HEK293 (cell line): Measurements from ENCODE around the gene GNB2.

Source experiments
- CTCF ChIA-PET: fragments of 350-600 bp; formaldehyde crosslinking; extraction: SDS; loops from one replicate; lab custom pipeline; 2021; ENCODE audit warnings: antibody characterized with exemption; lab: Yijun Ruan, JAX
- POLR2A ChIA-PET: fragments of 300-600 bp; formaldehyde crosslinking; extraction: SDS; loops from one replicate; lab custom pipeline; 2020; ENCODE audit warnings: antibody characterized with exemption, inconsistent platforms; lab: Yijun Ruan, JAX
- H3K27ac ChIP-seq: fragments of 200-500 bp; sonication (Bioruptor generic); 2 replicates; pipeline ENCODE4 v1.5.1; 2014; ENCODE audit warnings: low read depth, low read length, control low read depth, inconsistent platforms; ENCODE audit errors: extremely low read depth
- H3K36me3 ChIP-seq, 2 experiments: fragments of 200-500 bp in 1 of 2; sonication (Bioruptor generic) in 1 of 2; 1 replicate in 1 of 2; 2 replicates in 1 of 2; pipeline ENCODE4 v1.5.1; 2014 to 2017; ENCODE audit warnings: inconsistent platforms in 2 of 2, low read length in 2 of 2; ENCODE audit not compliant: control insufficient read depth in 2 of 2, insufficient read depth in 1 of 2
- H3K4me1 ChIP-seq: fragments of 200-500 bp; sonication (Bioruptor generic); 2 replicates; pipeline ENCODE4 v1.5.1; 2014; ENCODE audit warnings: mild to moderate bottlenecking, low read length, inconsistent platforms; ENCODE audit not compliant: control insufficient read depth, insufficient read depth
- H3K4me3 ChIP-seq: 2 replicates; pipeline ENCODE4 v1.5.1; 2011; ENCODE audit warnings: low read depth, mild to moderate bottlenecking, control low read depth, low read length, moderate library complexity
- H3K9me3 ChIP-seq: fragments of 200-500 bp; sonication (Bioruptor generic); 2 replicates; pipeline ENCODE4 v1.5.1; 2014; ENCODE audit warnings: low read depth, low read length, inconsistent platforms; ENCODE audit not compliant: control insufficient read depth, insufficient read depth
- EGR2 ChIP-seq: fragments of 450-650 bp; formaldehyde crosslinking; IDR thresholded peaks from 2 replicates; pipeline ENCODE4 v1.5.1; 2016; ENCODE audit warnings: low read depth, missing biosample characterization, missing genetic modification characterization
- GLIS1 ChIP-seq: fragments of 450-650 bp; formaldehyde crosslinking; IDR thresholded peaks from 2 replicates; pipeline ENCODE4 v1.5.1; 2016; ENCODE audit warnings: missing biosample characterization, missing genetic modification characterization
- GLIS2 ChIP-seq: fragments of 450-650 bp; formaldehyde crosslinking; IDR thresholded peaks from 2 replicates; pipeline ENCODE4 v1.5.1; 2016; ENCODE audit warnings: missing biosample characterization, missing genetic modification characterization
- KLF1 ChIP-seq: fragments of 450-650 bp; formaldehyde crosslinking; IDR thresholded peaks from 2 replicates; pipeline ENCODE4 v1.5.1; 2016; ENCODE audit warnings: missing biosample characterization, missing genetic modification characterization
- KLF9 ChIP-seq: fragments of 450-650 bp; formaldehyde crosslinking; IDR thresholded peaks from 2 replicates; pipeline ENCODE4 v1.5.1; 2016; ENCODE audit warnings: missing biosample characterization, missing genetic modification characterization, low read depth
- PRDM1 ChIP-seq: fragments of 450-650 bp; formaldehyde crosslinking; IDR thresholded peaks from 2 replicates; pipeline ENCODE4; 2016; ENCODE audit warnings: missing biosample characterization, missing genetic modification characterization
- ZBTB48 ChIP-seq: fragments of 450-650 bp; formaldehyde crosslinking; IDR thresholded peaks from 2 replicates; pipeline ENCODE4 v1.5.1; 2016; ENCODE audit warnings: missing biosample characterization, missing genetic modification characterization
- ZBTB7A ChIP-seq: fragments of 450-650 bp; formaldehyde crosslinking; IDR thresholded peaks from 2 replicates; pipeline ENCODE4 v1.5.1; 2016; ENCODE audit warnings: low read depth, missing biosample characterization, missing genetic modification characterization
- ZBTB8A ChIP-seq: fragments of 450-650 bp; formaldehyde crosslinking; IDR thresholded peaks from 2 replicates; pipeline ENCODE4 v1.5.1; 2016; ENCODE audit warnings: missing biosample characterization, missing genetic modification characterization
- ZNF23 ChIP-seq: fragments of 450-650 bp; formaldehyde crosslinking; IDR thresholded peaks from 2 replicates; pipeline ENCODE4 v1.5.1; 2016; ENCODE audit warnings: missing biosample characterization, missing genetic modification characterization, borderline replicate concordance
- ZNF274 ChIP-seq, 2 experiments: fragments of 200-500 bp in 1 of 2; fragments of 450-650 bp in 1 of 2; sonication (Bioruptor generic) in 1 of 2; formaldehyde crosslinking in 1 of 2; IDR thresholded peaks; 2 replicates each; pipeline versions ENCODE4 v1.5.1 to v1.6.1; 2014 to 2016; ENCODE audit warnings: borderline replicate concordance in 1 of 2, inconsistent platforms in 1 of 2, low read length in 1 of 2, missing biosample characterization in 1 of 2, missing genetic modification characterization in 1 of 2
- ZNF335 ChIP-seq: fragments of 450-650 bp; formaldehyde crosslinking; conservative IDR thresholded peaks from 2 replicates; pipeline ENCODE4 v1.5.1; 2016; ENCODE audit warnings: missing biosample characterization, missing genetic modification characterization
- ZNF366 ChIP-seq: fragments of 450-650 bp; formaldehyde crosslinking; conservative IDR thresholded peaks from 2 replicates; pipeline ENCODE4 v1.5.1; 2016; ENCODE audit warnings: missing biosample characterization, missing genetic modification characterization
- ZNF544 ChIP-seq: fragments of 450-650 bp; formaldehyde crosslinking; IDR thresholded peaks from 2 replicates; pipeline ENCODE4 v1.5.0; 2017; ENCODE audit warnings: missing biosample characterization, missing genetic modification characterization
- ZNF701 ChIP-seq: fragments of 450-650 bp; formaldehyde crosslinking; IDR thresholded peaks from 2 replicates; pipeline ENCODE4 v1.5.1; 2016; ENCODE audit warnings: missing biosample characterization, missing genetic modification characterization
- TF ChIP-seq, protein P1 (sequence below): fragments of 450-650 bp; formaldehyde crosslinking; IDR thresholded peaks from 2 replicates; pipeline ENCODE4 v1.5.1; 2016; ENCODE audit warnings: missing biosample characterization, missing genetic modification characterization
- TF ChIP-seq, protein P2 (sequence below): fragments of 450-650 bp; formaldehyde crosslinking; IDR thresholded peaks from 2 replicates; pipeline ENCODE4 v1.5.1; 2016; ENCODE audit warnings: missing biosample characterization, missing genetic modification characterization
- TF ChIP-seq, protein P3 (sequence below): fragments of 450-650 bp; formaldehyde crosslinking; IDR thresholded peaks from 2 replicates; pipeline ENCODE4 v1.5.1; 2017; ENCODE audit warnings: missing biosample characterization, missing genetic modification characterization
- TF ChIP-seq, protein P4 (sequence below): fragments of 450-650 bp; formaldehyde crosslinking; IDR thresholded peaks from 2 replicates; pipeline ENCODE4 v1.5.1; 2016; ENCODE audit warnings: missing biosample characterization, missing genetic modification characterization

GNB2 gene

DNA sequence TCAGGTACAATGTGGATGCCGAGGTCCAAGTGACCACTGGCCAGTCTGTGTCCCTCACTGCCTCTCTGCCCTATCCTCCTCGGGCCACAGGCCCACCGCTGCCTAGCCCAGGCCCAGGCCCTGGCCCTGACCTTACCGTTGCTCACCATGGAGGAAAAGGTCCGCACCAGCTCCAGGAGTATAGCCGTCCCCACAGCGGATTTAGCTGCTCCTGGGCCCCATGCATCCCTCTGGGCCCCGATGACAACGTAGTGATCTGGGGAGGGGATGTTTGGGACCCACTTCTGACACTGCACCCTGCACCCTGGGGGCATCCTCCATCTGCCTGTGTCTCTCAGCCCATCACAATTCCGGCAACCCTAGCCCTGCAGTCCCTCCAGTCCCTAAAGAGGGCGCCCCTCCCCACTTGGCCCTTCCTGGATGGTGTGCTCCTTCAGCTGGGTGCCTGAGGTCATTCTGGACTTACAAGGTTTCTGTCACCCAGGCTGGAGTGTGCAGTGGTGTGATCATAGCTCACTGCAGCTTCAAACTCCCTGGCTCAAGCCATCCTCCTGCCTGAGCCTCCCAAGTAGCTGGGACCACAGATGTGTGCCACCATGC, 44.3 kb upstream of the GNB2 start (continued):
- TF ChIP-seq, protein P1, sequence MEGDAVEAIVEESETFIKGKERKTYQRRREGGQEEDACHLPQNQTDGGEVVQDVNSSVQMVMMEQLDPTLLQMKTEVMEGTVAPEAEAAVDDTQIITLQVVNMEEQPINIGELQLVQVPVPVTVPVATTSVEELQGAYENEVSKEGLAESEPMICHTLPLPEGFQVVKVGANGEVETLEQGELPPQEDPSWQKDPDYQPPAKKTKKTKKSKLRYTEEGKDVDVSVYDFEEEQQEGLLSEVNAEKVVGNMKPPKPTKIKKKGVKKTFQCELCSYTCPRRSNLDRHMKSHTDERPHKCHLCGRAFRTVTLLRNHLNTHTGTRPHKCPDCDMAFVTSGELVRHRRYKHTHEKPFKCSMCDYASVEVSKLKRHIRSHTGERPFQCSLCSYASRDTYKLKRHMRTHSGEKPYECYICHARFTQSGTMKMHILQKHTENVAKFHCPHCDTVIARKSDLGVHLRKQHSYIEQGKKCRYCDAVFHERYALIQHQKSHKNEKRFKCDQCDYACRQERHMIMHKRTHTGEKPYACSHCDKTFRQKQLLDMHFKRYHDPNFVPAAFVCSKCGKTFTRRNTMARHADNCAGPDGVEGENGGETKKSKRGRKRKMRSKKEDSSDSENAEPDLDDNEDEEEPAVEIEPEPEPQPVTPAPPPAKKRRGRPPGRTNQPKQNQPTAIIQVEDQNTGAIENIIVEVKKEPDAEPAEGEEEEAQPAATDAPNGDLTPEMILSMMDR (tag by site-specific recombination) = peak; percentile 37; the same call in 1 of the 2 replicates
- TF ChIP-seq, protein P2, sequence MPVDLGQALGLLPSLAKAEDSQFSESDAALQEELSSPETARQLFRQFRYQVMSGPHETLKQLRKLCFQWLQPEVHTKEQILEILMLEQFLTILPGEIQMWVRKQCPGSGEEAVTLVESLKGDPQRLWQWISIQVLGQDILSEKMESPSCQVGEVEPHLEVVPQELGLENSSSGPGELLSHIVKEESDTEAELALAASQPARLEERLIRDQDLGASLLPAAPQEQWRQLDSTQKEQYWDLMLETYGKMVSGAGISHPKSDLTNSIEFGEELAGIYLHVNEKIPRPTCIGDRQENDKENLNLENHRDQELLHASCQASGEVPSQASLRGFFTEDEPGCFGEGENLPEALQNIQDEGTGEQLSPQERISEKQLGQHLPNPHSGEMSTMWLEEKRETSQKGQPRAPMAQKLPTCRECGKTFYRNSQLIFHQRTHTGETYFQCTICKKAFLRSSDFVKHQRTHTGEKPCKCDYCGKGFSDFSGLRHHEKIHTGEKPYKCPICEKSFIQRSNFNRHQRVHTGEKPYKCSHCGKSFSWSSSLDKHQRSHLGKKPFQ (tag by site-specific recombination) = peak; percentile 68
- TF ChIP-seq ZNF23 (no peak), ZNF544 (tag by site-specific recombination) (no peak)
- TF ChIP-seq, protein P3, sequence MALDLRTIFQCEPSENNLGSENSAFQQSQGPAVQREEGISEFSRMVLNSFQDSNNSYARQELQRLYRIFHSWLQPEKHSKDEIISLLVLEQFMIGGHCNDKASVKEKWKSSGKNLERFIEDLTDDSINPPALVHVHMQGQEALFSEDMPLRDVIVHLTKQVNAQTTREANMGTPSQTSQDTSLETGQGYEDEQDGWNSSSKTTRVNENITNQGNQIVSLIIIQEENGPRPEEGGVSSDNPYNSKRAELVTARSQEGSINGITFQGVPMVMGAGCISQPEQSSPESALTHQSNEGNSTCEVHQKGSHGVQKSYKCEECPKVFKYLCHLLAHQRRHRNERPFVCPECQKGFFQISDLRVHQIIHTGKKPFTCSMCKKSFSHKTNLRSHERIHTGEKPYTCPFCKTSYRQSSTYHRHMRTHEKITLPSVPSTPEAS (tag by site-specific recombination) = no peak

- CTCF ChIA-PET = interaction anchor here (0.6 to 2.9 kb wide), 11 partner anchors 10 to 223 kb away, joined by 3 to 11 read pairs (median 5); partner anchors contain the start of genes FBXO24, LRCH4, MOSPD3 and SLC12A9
- POLR2A ChIA-PET = interaction anchor here (0.9 to 1.6 kb wide), 3 partner anchors 43 to 45 kb away, joined by 3 to 11 read pairs (median 3); partner anchors contain the start of genes FBXO24, GNB2 and LRCH4
- no peaks in the 10 kb centered on the region for H3K9me3 ChIP-seq
These were observed 43.5 kb upstream of the GNB2 start for GRCh38 chr7:100630066-100630465.

DNA sequence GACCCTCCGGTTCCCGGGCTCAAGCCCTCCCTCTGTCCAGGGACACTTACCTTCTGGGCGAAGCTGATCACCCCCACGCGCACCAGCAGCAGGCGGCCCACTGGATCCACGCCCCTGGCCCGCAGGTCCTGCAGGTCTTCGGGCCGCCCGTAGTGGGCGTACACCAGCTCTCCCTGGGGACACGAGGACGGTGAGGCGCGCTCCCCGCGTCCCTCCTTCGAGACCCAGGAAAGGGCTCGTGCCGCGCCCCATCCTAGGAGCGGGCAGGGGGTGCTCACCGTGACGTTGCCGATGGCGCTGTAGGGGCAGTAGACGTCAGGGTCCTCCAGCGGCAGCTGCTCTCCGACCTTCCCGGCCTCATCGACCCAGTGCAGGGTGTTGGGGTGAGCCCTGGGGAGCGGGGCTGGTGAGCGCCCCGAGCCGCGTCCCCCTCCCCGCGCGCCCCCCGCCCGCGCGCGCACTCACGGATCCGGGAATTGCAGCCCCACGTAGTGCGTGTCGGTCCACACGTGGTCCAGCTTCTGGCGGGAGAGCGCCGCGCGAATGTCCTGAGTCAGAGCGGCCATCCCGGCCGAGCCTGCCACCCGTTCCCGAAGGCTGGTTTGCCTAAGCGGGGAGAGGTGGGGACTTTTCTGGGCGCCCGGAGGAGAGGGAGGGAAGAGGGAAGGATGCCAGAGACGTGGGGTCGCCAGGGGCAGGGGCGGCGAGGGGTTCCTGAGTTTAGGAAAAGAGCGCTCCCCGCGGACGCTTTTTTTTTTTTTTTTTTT, 40.4 kb upstream of the GNB2 start:
- ChIA-PET CTCF (interaction anchor here (0.6 to 2.6 kb wide), 8 partner anchors 11 to 219 kb away, joined by 3 to 14 read pairs (median 3); partner anchors contain the start of genes POP7 and SLC12A9), POLR2A (interaction anchor here (1.0 to 1.2 kb wide), 3 partner anchors 21 to 47 kb away, joined by 3 to 6 read pairs (median 6); partner anchors contain the start of genes ACTL6B, FBXO24, LRCH4 and MOSPD3)
- no peaks in the 10 kb centered on the region for H3K9me3 ChIP-seq
- H3K4me1 ChIP-seq = no peaks in the 10 kb centered on the region
- peak overlapping the region; percentile 8 for H3K4me3 ChIP-seq
- no peaks in the 10 kb centered on the region for H3K36me3 ChIP-seq
- no peak overlapping the region; the same call in 1 of the 2 replicates for H3K27ac ChIP-seq
- TF ChIP-seq, protein P1 (tag by site-specific recombination) = peak; percentile 68
- TF ChIP-seq ZBTB7A (tag by site-specific recombination) = no peak
- peak; percentile 38; the same call in 1 of the 2 replicates for TF ChIP-seq ZBTB8A (tag by site-specific recombination)
- TF ChIP-seq KLF1 (tag by site-specific recombination) = 0 out of 2 replicates have a peak, but pooled peaks have one; percentile 12
- TF ChIP-seq ZNF335 (tag by site-specific recombination) = peak; percentile 45
- 0 out of 2 replicates have a peak, but pooled peaks have one; percentile 34 for TF ChIP-seq ZBTB48 (tag by site-specific recombination)
- TF ChIP-seq KLF9 (tag by site-specific recombination) = peak; percentile 28; the same call in 1 of the 2 replicates
- TF ChIP-seq ZNF274 (IDR thresholded peaks at IDR 0.05; ENCODE audit: low read length) = no peak
- TF ChIP-seq ZNF274 (tag by site-specific recombination; IDR thresholded peaks at IDR 0.05; ENCODE audit: borderline replicate concordance) = no peak
- TF ChIP-seq, protein P4, sequence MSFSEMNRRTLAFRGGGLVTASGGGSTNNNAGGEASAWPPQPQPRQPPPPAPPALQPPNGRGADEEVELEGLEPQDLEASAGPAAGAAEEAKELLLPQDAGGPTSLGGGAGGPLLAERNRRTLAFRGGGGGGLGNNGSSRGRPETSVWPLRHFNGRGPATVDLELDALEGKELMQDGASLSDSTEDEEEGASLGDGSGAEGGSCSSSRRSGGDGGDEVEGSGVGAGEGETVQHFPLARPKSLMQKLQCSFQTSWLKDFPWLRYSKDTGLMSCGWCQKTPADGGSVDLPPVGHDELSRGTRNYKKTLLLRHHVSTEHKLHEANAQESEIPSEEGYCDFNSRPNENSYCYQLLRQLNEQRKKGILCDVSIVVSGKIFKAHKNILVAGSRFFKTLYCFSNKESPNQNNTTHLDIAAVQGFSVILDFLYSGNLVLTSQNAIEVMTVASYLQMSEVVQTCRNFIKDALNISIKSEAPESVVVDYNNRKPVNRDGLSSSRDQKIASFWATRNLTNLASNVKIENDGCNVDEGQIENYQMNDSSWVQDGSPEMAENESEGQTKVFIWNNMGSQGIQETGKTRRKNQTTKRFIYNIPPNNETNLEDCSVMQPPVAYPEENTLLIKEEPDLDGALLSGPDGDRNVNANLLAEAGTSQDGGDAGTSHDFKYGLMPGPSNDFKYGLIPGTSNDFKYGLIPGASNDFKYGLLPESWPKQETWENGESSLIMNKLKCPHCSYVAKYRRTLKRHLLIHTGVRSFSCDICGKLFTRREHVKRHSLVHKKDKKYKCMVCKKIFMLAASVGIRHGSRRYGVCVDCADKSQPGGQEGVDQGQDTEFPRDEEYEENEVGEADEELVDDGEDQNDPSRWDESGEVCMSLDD (tag by site-specific recombination) = peak; percentile 70
- TF ChIP-seq GLIS1 = 0 out of 2 replicates have a peak, but pooled peaks have one; percentile 8
- peak; percentile 41; the same call in 1 of the 2 replicates for TF ChIP-seq GLIS2 (tag by site-specific recombination)
- 0 out of 2 replicates have a peak, but pooled peaks have one; percentile 14 for TF ChIP-seq EGR2 (tag by site-specific recombination)

More at GRCh38 chr7:100630066-100630465, 43.5 kb upstream of the GNB2 start:
- H3K36me3 ChIP-seq = no peaks in the 10 kb centered on the region
- H3K27ac ChIP-seq = no peak overlapping the region
- H3K4me1 ChIP-seq = no peaks in the 10 kb centered on the region
- TF ChIP-seq ZNF366 (peak; percentile 88), ZNF701 (tag by site-specific recombination) (no peak), PRDM1 (tag by site-specific recombination) (peak; percentile 53)
- H3K4me3 ChIP-seq = no peak overlapping the region
